Epidermal melanocyte (primary cell): ENCODE results near the gene HS3ST6.
A peak's percentile ranks its signal among the peaks of the same experiment; 100 is the strongest.
"Not testable (repeated sequence)": the region's sequence is repeated elsewhere in the genome, so short reads cannot be mapped to it uniquely, and the experiment has no call there.

Experiments used
- DNase-seq: peaks from one replicate; pipeline ENCODE4 v3.0.0; 2011; ENCODE audit warnings: low spot score; ENCODE audit not compliant: insufficient read length

HS3ST6 gene

GRCh38 chr16:1946495-1947368 lies 28.5 kb upstream of the HS3ST6 start:
- no peak for DNase-seq

- no peak for DNase-seq
Observed at GRCh38 chr16:1945559-1946391, 27.6 kb upstream of the HS3ST6 start.

- no peak for DNase-seq
Observed at GRCh38 chr16:1944612-1945199, 26.5 kb upstream of the HS3ST6 start.

- DNase-seq, result peak; percentile 99
Observed at GRCh38 chr16:1942810-1943726, 24.9 kb upstream of the HS3ST6 start, which contains the start of gene MSRB1. MSRB1 (minus strand) TSS chr16:1943199; CDS start chr16:1943156, 43 bp downstream.

DNA sequence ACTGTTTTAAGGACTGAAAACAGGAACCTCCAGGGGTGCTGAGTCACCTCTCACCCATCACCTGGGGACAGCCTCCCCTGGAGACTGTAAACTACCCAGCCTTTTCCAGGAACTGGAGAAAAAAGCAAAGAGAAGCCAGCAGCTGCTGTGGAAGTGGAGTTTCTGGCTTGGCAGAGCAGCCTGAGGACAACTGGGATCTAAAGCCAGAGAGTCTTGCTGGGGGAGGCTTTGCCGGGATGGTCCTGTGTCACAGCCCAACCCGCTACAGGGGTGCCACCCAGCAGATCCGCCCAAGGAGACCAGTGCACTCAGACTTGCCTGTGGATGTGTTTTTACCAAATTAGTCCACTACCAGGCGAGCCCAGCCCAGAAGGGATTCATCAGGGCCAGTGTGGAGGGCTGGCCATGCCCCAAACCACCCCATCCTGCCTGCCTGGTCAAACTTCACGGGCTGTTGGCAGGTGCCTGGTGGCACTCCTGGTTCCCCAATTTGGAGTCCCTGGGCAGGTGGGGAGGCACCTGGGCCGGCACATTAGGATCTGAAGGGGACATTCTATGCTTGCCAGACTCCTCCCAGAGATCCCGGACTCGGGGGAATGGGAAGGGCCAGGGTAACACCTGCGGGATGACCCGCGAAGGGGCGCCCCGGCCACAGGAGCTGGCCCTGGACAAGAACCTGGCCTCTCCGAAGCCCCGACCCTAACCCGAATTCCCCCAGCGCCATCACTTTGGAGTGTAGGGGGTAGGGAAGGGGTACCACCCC lies 24.0 kb upstream of the HS3ST6 start:
- DNase-seq, result no peak

DNA sequence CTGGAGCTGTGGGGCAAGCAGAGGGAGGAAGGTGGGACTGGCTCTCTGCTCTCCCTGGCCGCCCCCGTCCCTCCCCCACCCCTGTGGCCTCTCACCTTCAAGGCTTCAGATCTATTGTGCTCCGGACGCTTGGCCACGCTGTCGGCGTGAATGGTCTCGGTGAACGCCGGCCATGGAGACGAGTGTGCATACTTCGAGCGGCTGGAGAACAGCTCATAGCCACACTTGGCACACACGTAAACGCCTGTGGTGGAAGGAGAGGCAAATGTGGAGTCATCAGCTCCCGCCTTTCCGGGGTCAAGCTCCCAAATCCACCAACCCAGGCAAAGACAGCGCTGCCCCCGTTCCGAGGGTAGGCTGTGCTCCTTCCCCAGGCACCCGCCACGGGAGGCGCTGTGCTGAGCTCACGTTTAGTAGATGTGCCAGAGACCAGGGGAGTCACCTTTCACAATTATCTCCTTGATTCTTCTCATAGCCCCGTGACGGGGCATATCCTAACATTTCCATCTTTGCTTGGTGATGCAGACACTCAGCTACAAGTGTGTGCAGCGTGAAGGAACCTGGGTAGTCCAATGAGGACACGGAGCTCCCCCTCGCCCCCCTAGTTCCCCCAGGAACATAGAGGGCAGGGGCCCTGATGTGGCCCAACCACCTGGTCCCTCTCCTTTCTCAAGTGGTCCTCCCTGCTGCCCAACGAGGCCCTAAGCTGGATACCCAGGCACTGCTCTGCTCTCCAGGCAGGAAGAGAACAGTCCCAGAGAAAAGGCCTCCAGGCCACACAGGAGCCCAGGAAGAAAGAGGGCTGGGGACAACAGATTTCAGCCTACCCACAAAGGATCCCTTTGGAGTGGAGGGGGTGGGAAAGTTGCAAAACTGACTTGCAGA lies 23.2 kb upstream of the HS3ST6 start:
- DNase-seq, result no peak

- no peak for DNase-seq
Observed at GRCh38 chr16:1940273-1941161, 22.3 kb upstream of the HS3ST6 start.

DNA sequence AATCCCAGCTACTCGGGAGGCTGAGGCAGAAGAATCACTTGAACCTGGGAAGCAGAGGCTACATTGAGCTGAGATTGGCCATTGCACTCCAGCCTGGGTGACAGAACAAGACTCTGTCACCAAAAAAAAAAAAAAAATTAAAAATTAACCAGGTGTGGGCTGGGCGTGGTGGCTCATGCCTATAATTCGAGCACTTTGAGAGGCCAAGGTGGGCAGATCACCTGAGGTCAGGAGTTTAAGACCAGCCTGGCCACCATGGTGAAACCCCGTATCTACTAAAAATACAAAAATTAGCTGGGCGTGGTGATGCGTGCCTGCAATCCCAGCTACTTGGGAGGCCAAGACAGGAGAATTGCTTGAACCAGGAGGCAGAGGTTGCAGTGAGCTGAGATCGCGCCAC lies 21.6 kb upstream of the HS3ST6 start:
- not testable (repeated sequence) for DNase-seq

DNA sequence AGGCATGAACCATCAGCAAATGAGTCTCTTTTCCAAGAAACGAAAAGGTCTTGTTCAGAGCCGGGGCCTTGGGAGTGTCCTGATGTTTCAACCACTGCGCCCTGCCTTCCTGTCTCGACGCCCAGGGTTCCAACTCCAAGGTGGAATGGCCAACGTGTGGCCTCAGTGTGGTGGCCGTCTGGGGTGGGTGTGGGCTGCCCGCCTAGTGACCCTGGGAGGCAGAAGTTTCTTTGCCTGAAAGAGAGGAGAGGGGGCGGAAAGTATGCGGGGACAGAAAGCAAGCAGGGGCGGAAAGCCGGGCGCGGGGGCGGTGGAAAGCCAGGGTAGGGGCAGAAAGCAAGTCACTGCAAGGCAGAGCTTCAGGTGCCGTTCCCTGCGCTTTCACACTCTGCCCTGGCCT lies 20.7 kb upstream of the HS3ST6 start:
- no peak for DNase-seq

- DNase-seq, result no peak
Observed at GRCh38 chr16:1938316-1938715, 20.1 kb upstream of the HS3ST6 start.

DNA sequence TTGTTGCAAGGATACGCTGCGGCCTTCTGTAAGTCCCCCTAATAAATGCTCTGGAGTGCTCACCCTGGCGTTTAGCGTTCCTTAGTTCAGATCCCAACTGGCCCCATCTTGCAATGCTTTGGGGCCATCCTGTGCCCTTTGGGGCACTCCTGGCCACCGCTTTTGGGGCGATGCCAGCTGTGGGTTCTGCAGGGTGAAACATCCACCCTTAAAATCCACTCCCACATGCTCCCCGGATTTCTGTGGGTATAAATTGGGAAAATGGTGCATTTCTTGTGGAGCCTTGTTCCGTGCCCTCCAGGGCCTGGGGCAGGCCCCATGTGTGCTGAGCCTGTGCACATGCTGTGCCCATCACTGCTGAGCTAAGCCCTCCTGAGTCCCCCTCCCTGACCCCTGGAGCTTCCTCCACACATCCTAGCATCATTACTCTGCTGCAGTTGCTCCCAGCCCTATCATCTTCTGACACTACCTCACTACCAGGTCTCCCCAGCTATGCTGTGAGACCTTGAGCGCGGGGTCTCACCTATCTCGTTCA lies 18.8 kb upstream of the HS3ST6 start:
- DNase-seq, result no peak

- no peak for DNase-seq
Observed at GRCh38 chr16:1933097-1933661, 15.0 kb upstream of the HS3ST6 start.

DNA sequence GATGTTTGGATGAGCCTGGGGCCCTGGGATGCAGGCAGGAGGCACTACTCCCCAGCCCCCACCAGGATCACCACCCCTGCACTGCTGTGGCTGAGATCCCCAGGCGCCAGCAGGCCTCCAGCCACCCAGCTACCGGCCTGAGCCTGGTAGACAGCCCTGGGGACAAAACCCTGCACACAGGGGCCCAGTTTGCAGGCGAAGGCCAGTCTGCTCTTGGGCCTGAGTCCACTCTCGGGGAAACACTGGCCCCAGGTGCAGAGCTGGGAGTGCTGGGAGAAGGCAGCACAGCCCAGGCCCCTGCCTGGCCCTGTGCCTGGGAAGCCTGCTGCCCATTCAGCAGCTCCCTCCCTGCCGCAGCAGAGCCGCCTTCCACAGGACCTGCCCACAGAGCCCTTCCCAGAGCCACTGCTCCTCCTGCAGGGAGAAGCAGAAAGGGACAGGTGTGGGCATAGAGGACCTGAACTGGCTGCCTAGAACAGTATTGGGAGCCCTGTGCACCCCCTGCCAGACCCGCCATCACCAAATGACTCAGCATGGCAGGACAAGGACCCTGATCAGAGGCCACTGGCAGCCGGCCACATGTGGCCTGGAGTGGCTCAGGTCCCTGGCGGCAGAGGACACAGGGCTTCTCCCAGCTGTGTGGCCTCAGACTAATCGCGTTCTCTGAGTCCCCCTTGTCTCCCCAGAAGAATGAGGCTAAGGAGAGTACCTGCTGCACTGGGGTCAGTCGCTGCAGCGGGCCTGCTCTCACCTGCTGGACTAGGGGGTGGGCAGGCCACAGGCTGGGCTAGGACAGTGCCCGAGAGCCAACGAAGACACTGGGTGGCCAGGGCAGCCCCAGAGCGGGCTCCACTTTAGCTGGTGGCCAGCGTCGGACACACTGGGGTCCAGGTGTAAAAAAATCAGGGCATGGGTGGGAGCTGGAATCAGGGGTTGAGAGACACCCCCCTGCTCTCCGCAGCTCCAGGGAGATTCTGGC lies 14.1 kb upstream of the HS3ST6 start:
- DNase-seq, result no peak

DNA sequence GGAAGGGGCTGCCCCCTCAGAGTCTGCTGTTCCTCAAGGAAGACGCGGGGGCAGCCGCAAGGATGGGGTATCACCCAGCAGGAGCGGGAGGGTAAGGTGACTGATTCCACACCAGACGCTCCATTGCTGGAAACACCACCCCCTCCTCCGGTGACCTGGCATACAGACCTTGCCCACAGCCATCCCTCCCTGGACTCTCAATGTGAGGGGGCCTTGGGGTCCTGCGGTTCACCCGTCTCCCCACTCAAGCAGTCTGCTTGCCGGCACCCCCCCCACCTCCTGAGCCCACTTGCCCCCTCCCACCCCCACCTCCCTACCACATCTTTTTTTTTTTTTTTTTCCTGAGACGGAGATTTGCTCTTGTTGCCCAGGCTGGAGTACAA lies 12.1 kb upstream of the HS3ST6 start:
- DNase-seq, result no peak

DNA sequence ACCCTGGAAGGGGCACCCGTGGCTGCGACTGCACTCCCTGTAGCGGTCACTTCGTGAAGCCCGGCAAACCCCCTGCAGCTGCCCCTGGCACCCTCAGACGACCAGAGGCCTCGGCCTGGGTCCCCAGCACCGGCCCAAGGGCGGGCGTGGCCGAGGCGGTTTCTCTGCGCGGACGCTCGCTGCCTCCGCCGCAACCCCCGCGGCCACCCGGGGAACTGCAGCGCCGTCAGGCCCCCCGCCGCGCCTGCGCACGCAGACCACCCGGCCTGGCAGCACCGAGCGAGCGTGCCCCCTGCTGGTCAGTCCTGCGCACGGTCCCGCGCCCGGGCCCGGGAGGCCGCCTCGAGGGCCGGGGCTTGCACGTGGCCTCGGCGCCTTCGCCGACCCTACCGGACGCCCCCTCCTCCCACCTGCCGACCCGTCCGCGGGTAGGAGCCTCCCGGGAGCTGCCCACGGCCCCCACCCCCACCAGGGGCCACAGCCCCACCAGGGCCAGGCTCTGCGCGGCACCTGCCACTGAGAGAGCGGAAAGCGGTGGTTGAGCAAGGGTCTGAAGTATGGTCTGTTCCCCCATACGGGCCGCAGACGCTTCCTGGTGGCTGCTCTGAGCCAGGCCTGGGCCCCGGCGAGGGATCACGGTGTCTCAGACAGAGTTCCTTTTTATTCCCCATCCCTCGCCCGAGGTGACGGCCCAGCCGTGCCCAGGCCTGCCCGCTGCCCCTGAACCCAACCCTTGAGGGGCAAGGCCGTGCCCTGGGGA lies 11.5 kb upstream of the HS3ST6 start:
- peak; percentile 83 for DNase-seq

DNA sequence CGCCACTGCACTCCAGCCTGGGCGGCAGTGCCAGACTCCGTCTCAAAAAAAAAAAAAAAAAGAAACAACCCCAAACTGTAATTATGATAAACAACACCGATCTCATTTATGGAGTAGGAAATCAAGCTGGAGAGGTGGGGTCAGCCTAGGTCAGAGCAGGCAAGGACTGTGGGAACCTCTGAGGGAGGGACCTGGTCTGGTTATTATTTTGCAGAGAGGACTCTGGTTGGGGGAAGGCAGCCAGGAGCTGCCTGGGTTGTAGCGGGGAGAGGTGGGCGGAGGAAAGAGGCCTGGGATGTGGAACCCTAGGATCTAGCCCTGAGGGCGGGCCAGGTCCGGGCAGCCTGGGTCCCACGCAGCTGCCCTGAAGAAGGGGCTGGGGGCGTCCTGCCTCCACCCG lies 10.9 kb upstream of the HS3ST6 start:
- no peak for DNase-seq
